HepG2 (cell line): ENCODE results near the gene ITSN2. TPM values are rescaled to one million over a fixed set of nuclear protein-coding genes. Genes with fewer than 3 reads are reported as not detected.

ENCODE experiments used
- ATF7 ChIP-seq, 2 experiments: fragments of 450-650 bp in 1 of 2; sonication (generic) in 1 of 2; formaldehyde crosslinking in 1 of 2; IDR thresholded peaks; 2 replicates each; pipeline versions ENCODE4 v1.4.0 to v1.6.1; 2016 to 2020; ENCODE audit warnings: antibody characterized with exemption in 1 of 2, mild to moderate bottlenecking in 1 of 2, missing genetic modification reagents in 1 of 2
- CENPX ChIP-seq: sonication (generic); formaldehyde crosslinking; IDR thresholded peaks from 2 replicates; pipeline ENCODE4 v1.9.0; 2021; ENCODE audit warnings: mild to moderate bottlenecking, missing genetic modification reagents, moderate library complexity
- HNRNPUL1 ChIP-seq: fragments of 200-400 bp; formaldehyde crosslinking; IDR thresholded peaks from 2 replicates; pipeline ENCODE4 v1.6.1; 2017; ENCODE audit warnings: low read depth, mild to moderate bottlenecking, low read length, moderate library complexity
- MATR3 ChIP-seq: sonication (generic); formaldehyde crosslinking; IDR thresholded peaks from 2 replicates; pipeline ENCODE4 v1.4.0; 2020; ENCODE audit warnings: missing genetic modification reagents
- MTA1 ChIP-seq: sonication (generic); formaldehyde crosslinking; IDR thresholded peaks from 2 replicates; pipeline ENCODE4 v1.4.0; 2020; ENCODE audit warnings: missing genetic modification reagents, mild to moderate bottlenecking, borderline replicate concordance
- MXI1 ChIP-seq: IDR thresholded peaks from 3 replicates; pipeline ENCODE4 v1.6.1; 2012; ENCODE audit warnings: low read depth, low read length, inconsistent platforms, borderline replicate concordance
- NR2F1 ChIP-seq, 2 experiments: fragments of 450-650 bp in 1 of 2; formaldehyde crosslinking in 1 of 2; IDR thresholded peaks; 2 replicates each; pipeline versions ENCODE4 v1.5.0 to v1.6.1; 2016 to 2020; ENCODE audit warnings: mild to moderate bottlenecking in 1 of 2, missing compliant biosample characterization in 1 of 2, missing genetic modification reagents in 1 of 2, moderate library complexity in 1 of 2
- RFXAP ChIP-seq: sonication (generic); formaldehyde crosslinking; IDR thresholded peaks from 2 replicates; pipeline ENCODE4 v1.4.0; 2020; ENCODE audit warnings: missing genetic modification reagents, borderline replicate concordance
- SMC3 ChIP-seq: IDR thresholded peaks from 2 replicates; pipeline ENCODE4 v1.6.1; 2011; ENCODE audit warnings: low read length, improper control_type of control experiment
- THYN1 ChIP-seq: sonication (generic); formaldehyde crosslinking; IDR thresholded peaks from 2 replicates; pipeline ENCODE4 v1.8.1; 2023; ENCODE audit warnings: low read depth, mild to moderate bottlenecking, moderate library complexity, missing genetic modification reagents, borderline replicate concordance
- XRCC5 ChIP-seq: fragments of 200-400 bp; formaldehyde crosslinking; optimal IDR thresholded peaks from 2 replicates; pipeline ENCODE3; 2017; ENCODE audit warnings: mild to moderate bottlenecking, low read length
- ZBTB7A ChIP-seq: sonication (generic); formaldehyde crosslinking; IDR thresholded peaks from 2 replicates; pipeline ENCODE4 v1.8.0; 2022; ENCODE audit warnings: mild to moderate bottlenecking, missing genetic modification reagents
- ZNF205 ChIP-seq: IDR thresholded peaks from 2 replicates; pipeline ENCODE4 v1.6.1; 2018; ENCODE audit warnings: missing biosample characterization, missing genetic modification reagents
- ZNF451 ChIP-seq: sonication (generic); formaldehyde crosslinking; IDR thresholded peaks from 2 replicates; pipeline ENCODE4 v1.5.0; 2020; ENCODE audit warnings: mild to moderate bottlenecking, missing genetic modification reagents
- ZNF547 ChIP-seq: sonication (generic); formaldehyde crosslinking; IDR thresholded peaks from 2 replicates; pipeline ENCODE4 v1.5.1; 2020; ENCODE audit warnings: mild to moderate bottlenecking, missing genetic modification reagents
- ZNF737 ChIP-seq: sonication (generic); formaldehyde crosslinking; IDR thresholded peaks from 2 replicates; pipeline ENCODE4 v1.5.0; 2020; ENCODE audit warnings: missing genetic modification reagents, mild to moderate bottlenecking, borderline replicate concordance
- ZSCAN9 ChIP-seq: IDR thresholded peaks from 2 replicates; pipeline ENCODE4 v1.6.1; 2016; ENCODE audit warnings: borderline replicate concordance
- polyA plus RNA-seq, 8 experiments: library from polyadenylated mRNA; depleted of rRNA in 3 of 8; stranded (reverse) in 7 of 8; unstranded in 1 of 8; fragments of >200 nt; fragmentation: Illumina TruSeq in 4 of 8; extraction: Trizol in 4 of 8; gene quantifications; 2 replicates each; pipeline versions ENCODE4 v1.2.1 to v1.2.3, GENCODE V29; 2011 to 2016; ENCODE audit warnings: low read depth in 4 of 8, missing spikeins in 1 of 8, mixed read lengths in 1 of 8; ENCODE audit not compliant: insufficient read depth in 1 of 8
- total RNA-seq, 5 experiments: library from RNA; depleted of rRNA; stranded (reverse); fragments of >200 nt; fragmentation: Illumina TruSeq; extraction: Trizol; gene quantifications; 2 replicates each; pipeline ENCODE4 v1.2.3, GENCODE V29; 2016; ENCODE audit warnings: low read depth in 1 of 5
- TF ChIP-seq, protein P1 (sequence below): sonication (generic); formaldehyde crosslinking; IDR thresholded peaks from 2 replicates; pipeline ENCODE4 v1.4.0; 2020; ENCODE audit warnings: mild to moderate bottlenecking, low read depth, missing genetic modification reagents
- TF ChIP-seq, protein P2 (sequence below): sonication (generic); formaldehyde crosslinking; IDR thresholded peaks from 2 replicates; pipeline ENCODE4 v1.4.0; 2020; ENCODE audit warnings: low read depth, mild to moderate bottlenecking, missing genetic modification reagents
- TF ChIP-seq, protein P3 (sequence below): sonication (generic); formaldehyde crosslinking; IDR thresholded peaks from 2 replicates; pipeline ENCODE4 v1.8.1; 2023; ENCODE audit warnings: mild to moderate bottlenecking, missing genetic modification reagents, borderline replicate concordance
- TF ChIP-seq, protein P4 (sequence below): sonication (generic); formaldehyde crosslinking; IDR thresholded peaks from 2 replicates; pipeline ENCODE4 v1.4.0; 2020; ENCODE audit warnings: mild to moderate bottlenecking, low read depth, missing genetic modification reagents
- TF ChIP-seq, protein P5 (sequence below): sonication (generic); formaldehyde crosslinking; conservative IDR thresholded peaks from 2 replicates; pipeline ENCODE4 v1.4.0; 2020; ENCODE audit warnings: missing genetic modification reagents
- TF ChIP-seq, protein P6 (sequence below): sonication (generic); formaldehyde crosslinking; conservative IDR thresholded peaks from 2 replicates; pipeline ENCODE4 v1.4.0; 2020; ENCODE audit warnings: missing genetic modification reagents

The ITSN2 gene
- total and polyA plus RNA-seq, 2 of the 13 experiments (the other 11 are each of a cell fraction or from before 2014, with no cell fraction given): 26.0 to 26.6 TPM

DNA sequence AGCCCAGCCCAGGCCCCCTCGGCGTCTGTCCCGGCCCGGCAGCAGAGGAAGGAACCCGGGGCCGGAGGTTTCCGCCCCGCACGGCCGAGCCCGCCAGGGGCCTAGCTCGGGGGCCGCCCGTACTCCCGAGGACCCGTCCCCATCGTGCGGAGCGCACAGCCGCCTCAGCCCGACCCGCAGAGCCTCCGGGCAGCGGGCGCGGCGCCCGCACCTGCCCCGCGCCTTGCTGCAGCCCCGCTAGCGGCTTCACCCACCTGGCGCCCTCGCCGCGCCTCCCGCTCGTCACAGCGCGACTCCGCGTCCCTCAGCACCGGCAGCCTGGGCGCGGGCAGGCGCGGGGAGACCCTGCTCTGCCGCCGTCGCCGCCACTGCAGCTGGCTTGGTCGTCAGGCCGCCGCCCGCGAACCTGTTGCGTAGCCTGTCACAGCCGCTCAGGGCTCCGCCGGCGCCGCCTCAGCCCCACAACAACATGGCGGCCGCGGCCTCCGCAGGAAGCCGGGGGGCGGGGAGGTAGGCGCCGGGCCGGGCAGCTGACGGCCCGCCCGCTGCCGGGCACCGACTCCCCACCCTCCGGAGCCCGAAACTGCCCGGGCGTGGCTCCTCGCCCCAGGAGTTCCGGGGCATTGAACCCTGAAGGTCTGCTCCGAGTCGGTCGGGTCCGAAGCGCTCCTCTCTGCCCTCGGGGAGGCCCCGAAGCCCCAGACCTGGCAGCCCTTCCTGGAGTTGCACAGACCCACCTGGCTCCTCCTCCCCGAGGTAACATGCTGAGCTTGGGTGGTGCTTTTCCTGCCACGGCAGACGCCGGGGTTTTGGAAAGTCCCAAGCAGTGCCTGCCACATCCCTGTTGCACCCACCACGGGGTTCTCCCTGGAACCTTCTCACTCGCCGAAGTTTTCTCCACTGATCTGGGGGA is at the start of gene ITSN2 (continued):
- TF ChIP-seq MTA1: peak; percentile 66; the same call in 1 of the 2 replicates
- no peak for TF ChIP-seq MXI1
- no peak; the same call in 1 of the 2 replicates for TF ChIP-seq MATR3 (CRISPR knock-in tag)
- TF ChIP-seq ZNF737 (CRISPR knock-in tag): no peak
- TF ChIP-seq ZSCAN9: no peak
- TF ChIP-seq ZNF451 (CRISPR knock-in tag): peak; percentile 86
- peak; percentile 58 for TF ChIP-seq XRCC5
- TF ChIP-seq, protein P1, sequence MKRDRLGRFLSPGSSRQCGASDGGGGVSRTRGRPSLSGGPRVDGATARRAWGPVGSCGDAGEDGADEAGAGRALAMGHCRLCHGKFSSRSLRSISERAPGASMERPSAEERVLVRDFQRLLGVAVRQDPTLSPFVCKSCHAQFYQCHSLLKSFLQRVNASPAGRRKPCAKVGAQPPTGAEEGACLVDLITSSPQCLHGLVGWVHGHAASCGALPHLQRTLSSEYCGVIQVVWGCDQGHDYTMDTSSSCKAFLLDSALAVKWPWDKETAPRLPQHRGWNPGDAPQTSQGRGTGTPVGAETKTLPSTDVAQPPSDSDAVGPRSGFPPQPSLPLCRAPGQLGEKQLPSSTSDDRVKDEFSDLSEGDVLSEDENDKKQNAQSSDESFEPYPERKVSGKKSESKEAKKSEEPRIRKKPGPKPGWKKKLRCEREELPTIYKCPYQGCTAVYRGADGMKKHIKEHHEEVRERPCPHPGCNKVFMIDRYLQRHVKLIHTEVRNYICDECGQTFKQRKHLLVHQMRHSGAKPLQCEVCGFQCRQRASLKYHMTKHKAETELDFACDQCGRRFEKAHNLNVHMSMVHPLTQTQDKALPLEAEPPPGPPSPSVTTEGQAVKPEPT (CRISPR knock-in tag): no peak; the same call in none of the 2 replicates
- TF ChIP-seq, protein P2, sequence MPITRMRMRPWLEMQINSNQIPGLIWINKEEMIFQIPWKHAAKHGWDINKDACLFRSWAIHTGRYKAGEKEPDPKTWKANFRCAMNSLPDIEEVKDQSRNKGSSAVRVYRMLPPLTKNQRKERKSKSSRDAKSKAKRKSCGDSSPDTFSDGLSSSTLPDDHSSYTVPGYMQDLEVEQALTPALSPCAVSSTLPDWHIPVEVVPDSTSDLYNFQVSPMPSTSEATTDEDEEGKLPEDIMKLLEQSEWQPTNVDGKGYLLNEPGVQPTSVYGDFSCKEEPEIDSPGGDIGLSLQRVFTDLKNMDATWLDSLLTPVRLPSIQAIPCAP (CRISPR knock-in tag): 0 out of 2 replicates have a peak, but pooled peaks have one; percentile 14
- TF ChIP-seq, protein P3, sequence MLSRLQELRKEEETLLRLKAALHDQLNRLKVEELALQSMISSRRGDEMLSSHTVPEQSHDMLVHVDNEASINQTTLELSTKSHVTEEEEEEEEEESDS (CRISPR knock-in tag): 0 out of 2 replicates have a peak, but pooled peaks have one; percentile 14
- TF ChIP-seq NR2F1 (CRISPR knock-in tag; IDR thresholded peaks at IDR 0.05): no peak
- no peak for TF ChIP-seq CENPX (CRISPR knock-in tag)
- TF ChIP-seq THYN1 (CRISPR knock-in tag): no peak
- TF ChIP-seq ZBTB7A (CRISPR knock-in tag): 0 out of 2 replicates have a peak, but pooled peaks have one; percentile 43
- TF ChIP-seq HNRNPUL1: no peak
- TF ChIP-seq, protein P4, sequence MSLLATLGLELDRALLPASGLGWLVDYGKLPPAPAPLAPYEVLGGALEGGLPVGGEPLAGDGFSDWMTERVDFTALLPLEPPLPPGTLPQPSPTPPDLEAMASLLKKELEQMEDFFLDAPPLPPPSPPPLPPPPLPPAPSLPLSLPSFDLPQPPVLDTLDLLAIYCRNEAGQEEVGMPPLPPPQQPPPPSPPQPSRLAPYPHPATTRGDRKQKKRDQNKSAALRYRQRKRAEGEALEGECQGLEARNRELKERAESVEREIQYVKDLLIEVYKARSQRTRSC (CRISPR knock-in tag): peak; percentile 69; the same call in 1 of the 2 replicates
- peak; percentile 92; the same call in 1 of the 2 replicates for TF ChIP-seq ZNF547 (CRISPR knock-in tag)
- peak; percentile 73; the same call in 1 of the 2 replicates for TF ChIP-seq ZNF205 (CRISPR knock-in tag)
- TF ChIP-seq, protein P5, sequence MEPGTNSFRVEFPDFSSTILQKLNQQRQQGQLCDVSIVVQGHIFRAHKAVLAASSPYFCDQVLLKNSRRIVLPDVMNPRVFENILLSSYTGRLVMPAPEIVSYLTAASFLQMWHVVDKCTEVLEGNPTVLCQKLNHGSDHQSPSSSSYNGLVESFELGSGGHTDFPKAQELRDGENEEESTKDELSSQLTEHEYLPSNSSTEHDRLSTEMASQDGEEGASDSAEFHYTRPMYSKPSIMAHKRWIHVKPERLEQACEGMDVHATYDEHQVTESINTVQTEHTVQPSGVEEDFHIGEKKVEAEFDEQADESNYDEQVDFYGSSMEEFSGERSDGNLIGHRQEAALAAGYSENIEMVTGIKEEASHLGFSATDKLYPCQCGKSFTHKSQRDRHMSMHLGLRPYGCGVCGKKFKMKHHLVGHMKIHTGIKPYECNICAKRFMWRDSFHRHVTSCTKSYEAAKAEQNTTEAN (CRISPR knock-in tag): peak; percentile 79
- TF ChIP-seq, protein P6, sequence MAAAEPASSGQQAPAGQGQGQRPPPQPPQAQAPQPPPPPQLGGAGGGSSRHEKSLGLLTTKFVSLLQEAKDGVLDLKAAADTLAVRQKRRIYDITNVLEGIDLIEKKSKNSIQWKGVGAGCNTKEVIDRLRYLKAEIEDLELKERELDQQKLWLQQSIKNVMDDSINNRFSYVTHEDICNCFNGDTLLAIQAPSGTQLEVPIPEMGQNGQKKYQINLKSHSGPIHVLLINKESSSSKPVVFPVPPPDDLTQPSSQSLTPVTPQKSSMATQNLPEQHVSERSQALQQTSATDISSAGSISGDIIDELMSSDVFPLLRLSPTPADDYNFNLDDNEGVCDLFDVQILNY (CRISPR knock-in tag): peak; percentile 80; the same call in 1 of the 2 replicates
- TF ChIP-seq RFXAP (CRISPR knock-in tag): no peak
- no peak for TF ChIP-seq ATF7 (IDR thresholded peaks at IDR 0.05)
- no peak for TF ChIP-seq ATF7 (CRISPR knock-in tag; IDR thresholded peaks at IDR 0.05)
- TF ChIP-seq SMC3: no peak
